K562 (cell line): Measurements from ENCODE around the gene PEDS1. TPM values are rescaled to one million over a fixed set of nuclear protein-coding genes. Genes with fewer than 3 reads are reported as not detected.

Source experiments
- ATF2 ChIP-seq: sonication (generic); formaldehyde crosslinking; IDR thresholded peaks from 2 replicates; pipeline ENCODE4 v1.8.1; 2022; ENCODE audit warnings: missing genetic modification reagents
- ATF4 ChIP-seq: fragments of 450-650 bp; formaldehyde crosslinking; IDR thresholded peaks from 2 replicates; pipeline ENCODE4 v1.4.0; 2022; ENCODE audit warnings: mild to moderate bottlenecking, moderate library complexity
- BCL6 ChIP-seq: fragments of 250-450 bp; sonication (Bioruptor Pico); IDR thresholded peaks from 2 replicates; pipeline ENCODE4 v1.4.0; 2020
- CBX1 ChIP-seq: sonication (generic); IDR thresholded peaks from 2 replicates; pipeline ENCODE4 v1.6.1; 2016; ENCODE audit warnings: antibody characterized with exemption, low read depth, mild to moderate bottlenecking
- CHD4 ChIP-seq: fragments of 200-600 bp; sonication (generic); IDR thresholded peaks from 3 replicates; pipeline ENCODE4 v1.6.1; 2012; ENCODE audit warnings: low read depth, mild to moderate bottlenecking, mixed read lengths, low read length, inconsistent platforms; ENCODE audit not compliant: insufficient read depth, insufficient replicate concordance, poor library complexity, severe bottlenecking
- CTCFL ChIP-seq: IDR thresholded peaks from 2 replicates; pipeline ENCODE4 v1.6.1; 2011; ENCODE audit warnings: borderline replicate concordance, low read depth, mild to moderate bottlenecking, moderate library complexity, low read length; ENCODE audit not compliant: insufficient read depth, poor library complexity, severe bottlenecking
- ELF1 ChIP-seq: fragments of 200-800 bp; sonication (Bioruptor generic); IDR thresholded peaks from 2 replicates; pipeline ENCODE4 v1.6.1; 2016; ENCODE audit warnings: missing genetic modification characterization, missing compliant biosample characterization
- FOXP4 ChIP-seq: sonication (generic); formaldehyde crosslinking; IDR thresholded peaks from 2 replicates; pipeline ENCODE4 v1.8.0; 2022; ENCODE audit warnings: mild to moderate bottlenecking, missing genetic modification reagents, borderline replicate concordance
- HEY1 ChIP-seq: fragments of 250-450 bp; sonication (Bioruptor Pico); IDR thresholded peaks from 2 replicates; pipeline ENCODE4 v1.5.0; 2020; ENCODE audit warnings: mild to moderate bottlenecking, moderate library complexity, borderline replicate concordance
- HSF4 ChIP-seq: fragments of 250-450 bp; sonication (Bioruptor Pico); IDR thresholded peaks from 2 replicates; pipeline ENCODE4 v2.1.2; 2022; ENCODE audit warnings: mild to moderate bottlenecking, moderate library complexity, borderline replicate concordance
- MYNN ChIP-seq, 2 experiments: sonication (generic); formaldehyde crosslinking in 1 of 2; IDR thresholded peaks; 2 replicates each; pipeline versions ENCODE4 v1.5.0 to v1.6.1; 2016 to 2020; ENCODE audit warnings: antibody characterized with exemption in 1 of 2, missing genetic modification reagents in 1 of 2
- PHTF2 ChIP-seq: fragments of 250-450 bp; sonication (Bioruptor Pico); IDR thresholded peaks from 2 replicates; pipeline ENCODE4 v1.5.0; 2021; ENCODE audit warnings: mild to moderate bottlenecking
- RAD51 ChIP-seq: fragments of 450-650 bp; IDR thresholded peaks from 2 replicates; pipeline ENCODE4 v1.7.1; 2016; ENCODE audit warnings: low read depth, mild to moderate bottlenecking, borderline replicate concordance
- SMARCC2 ChIP-seq: fragments of 450-650 bp; IDR thresholded peaks from 2 replicates; pipeline ENCODE4 v1.6.1; 2017; ENCODE audit warnings: antibody characterized with exemption, moderate library complexity, mild to moderate bottlenecking, low read depth
- SNRNP70 ChIP-seq: fragments of 200-400 bp; formaldehyde crosslinking; optimal IDR thresholded peaks from 2 replicates; pipeline ENCODE3; 2017; ENCODE audit warnings: low read depth, low read length
- ZFPM2 ChIP-seq: fragments of 250-450 bp; sonication (Bioruptor Pico); IDR thresholded peaks from 2 replicates; pipeline ENCODE4 v1.5.1; 2022; ENCODE audit warnings: mild to moderate bottlenecking
- ZNF239 ChIP-seq: fragments of 250-450 bp; sonication (Bioruptor Pico); IDR thresholded peaks from 2 replicates; pipeline ENCODE4 v1.4.0; 2020; ENCODE audit warnings: mild to moderate bottlenecking
- ZNF354B ChIP-seq: fragments of 250-450 bp; sonication (Bioruptor Pico); IDR thresholded peaks from 2 replicates; pipeline ENCODE4 v1.4.0; 2020
- ZNF76 ChIP-seq: fragments of 250-450 bp; sonication (Bioruptor Pico); IDR thresholded peaks from 2 replicates; pipeline ENCODE4 v1.4.0; 2020; ENCODE audit warnings: mild to moderate bottlenecking, moderate library complexity, borderline replicate concordance
- ZNF830 ChIP-seq: fragments of 250-450 bp; sonication (Bioruptor Pico); IDR thresholded peaks from 2 replicates; pipeline ENCODE4 v1.5.0; 2021; ENCODE audit warnings: mild to moderate bottlenecking
- polyA plus RNA-seq, 8 experiments: library from polyadenylated mRNA; depleted of rRNA in 4 of 8; stranded (reverse) in 5 of 8; unstranded in 3 of 8; fragments of >200 nt; fragmentation: Nextera tagmentation in 2 of 8; fragmentation: Illumina TruSeq in 1 of 8; extraction: Ambion mirVana in 2 of 8; extraction: Trizol in 1 of 8; gene quantifications; 2 replicates each; pipeline versions ENCODE4 v1.2.1 to v1.2.3, GENCODE V29; 2011 to 2014; ENCODE audit warnings: inconsistent platforms in 1 of 8, missing spikeins in 1 of 8
- total RNA-seq, 7 experiments: library from RNA; depleted of rRNA in 6 of 7; stranded (reverse); fragments of >200 nt in 6 of 7; fragmentation: Illumina TruSeq in 2 of 7; extraction: Trizol in 2 of 7; gene quantifications; 2 replicates each; pipeline versions ENCODE4 v1.2.1 to v1.2.3, GENCODE V29; 2011 to 2021; ENCODE audit warnings: low replicate concordance in 1 of 7

The PEDS1 gene
- total and polyA plus RNA-seq, 9 of the 15 experiments (the other 6 are each of a cell fraction or from before 2014, with no cell fraction given), result 2.9 to 38.5 (median 24.2) TPM

- TF ChIP-seq ZNF830 (CRISPR knock-in tag) (no peak), ZNF354B (CRISPR knock-in tag) (no peak), BCL6 (CRISPR knock-in tag) (no peak), ELF1 (no peak), CTCFL (peak; percentile 75), CBX1 (peak; percentile 59; the same call in 1 of the 2 replicates), SNRNP70 (no peak), CHD4 (no peak), ZNF239 (CRISPR knock-in tag) (no peak), SMARCC2 (no peak), ZNF76 (CRISPR knock-in tag) (peak; percentile 67; the same call in 1 of the 2 replicates), RAD51 (no peak), ATF2 (CRISPR knock-in tag) (peak; percentile 58; the same call in 1 of the 2 replicates), MYNN (IDR thresholded peaks at IDR 0.05) (no peak), MYNN (CRISPR knock-in tag; IDR thresholded peaks at IDR 0.05) (no peak; the same call in 1 of the 2 replicates), ZFPM2 (CRISPR knock-in tag) (no peak), HEY1 (CRISPR knock-in tag) (no peak), ATF4 (CRISPR knock-in tag) (no peak), FOXP4 (CRISPR knock-in tag) (no peak), PHTF2 (CRISPR knock-in tag) (no peak), HSF4 (CRISPR knock-in tag) (no peak)
Measured at GRCh38 chr20:50191544-50192363, 38.2 kb upstream of the PEDS1 start (continued).
